Epithelial cell of proximal tubule (primary cell): ENCODE results near the gene NRN1. TPM values are rescaled to one million over a fixed set of nuclear protein-coding genes. Genes with fewer than 3 reads are reported as not detected.

ENCODE experiments used
- DNase-seq: peaks from one replicate; pipeline ENCODE4 v3.0.0-alpha.2; 2011; ENCODE audit warnings: low read depth
- H3K4me3 ChIP-seq: 2 replicates; pipeline ENCODE4 v1.5.1; 2011; ENCODE audit warnings: low read depth, mild to moderate bottlenecking, low read length
- CTCF ChIP-seq: conservative IDR thresholded peaks from 2 replicates; pipeline ENCODE4 v1.5.1; 2012; ENCODE audit warnings: low read depth, mild to moderate bottlenecking, low read length
- total RNA-seq: library from RNA; depleted of rRNA; stranded (reverse); fragments of >200 nt; gene quantifications from 2 replicates; pipeline ENCODE4 v1.2.3, GENCODE V29; 2015

The NRN1 gene
- total RNA-seq, 1 donor from 2014 or later: 1.1 TPM

GRCh38 chr6:5996714-5997419 lies 9.9 kb downstream of the NRN1 start:
- no peak for DNase-seq
- TF ChIP-seq CTCF: no peak
- H3K4me3 ChIP-seq: peak overlapping the region; percentile 63

- DNase-seq: no peak
- peak; percentile 11 for TF ChIP-seq CTCF
- H3K4me3 ChIP-seq: peak overlapping the region; percentile 63
Observed at GRCh38 chr6:5995949-5996713, 10.6 kb downstream of the NRN1 start.

- DNase-seq: no peak
- no peak overlapping the region for H3K4me3 ChIP-seq
- no peak for TF ChIP-seq CTCF
Observed at GRCh38 chr6:5995658-5995948, 11.1 kb downstream of the NRN1 start.

- no peak for TF ChIP-seq CTCF
- H3K4me3 ChIP-seq: no peak overlapping the region
Observed at GRCh38 chr6:5994999-5995657, 11.6 kb downstream of the NRN1 start.

GRCh38 chr6:5994234-5994998 lies 12.3 kb downstream of the NRN1 start:
- TF ChIP-seq CTCF: no peak

More at GRCh38 chr6:5994999-5995657, 11.6 kb downstream of the NRN1 start:
- DNase-seq: no peak

GRCh38 chr6:5992551-5993225 lies 14.0 kb downstream of the NRN1 start:
- no peak for DNase-seq
- no peak for TF ChIP-seq CTCF
- H3K4me3 ChIP-seq: no peak overlapping the region

More at GRCh38 chr6:5994234-5994998, 12.3 kb downstream of the NRN1 start:
- no peak for DNase-seq
- no peak overlapping the region for H3K4me3 ChIP-seq
